ENCODE measurements around the gene THSD4. TPM values are rescaled to one million over a fixed set of nuclear protein-coding genes. Genes with fewer than 3 reads are reported as not detected.

The THSD4 gene
- total and polyA plus RNA-seq, 9 of the 15 experiments (the other 6 are each of a cell fraction or from before 2014, with no cell fraction given), result 0.04 TPM; not detected in 5

GRCh38 chr15:71697236-71697635 is 582.0 kb downstream of the THSD4 start:
- FAIRE-seq, result no peak
- H4K20me1 ChIP-seq (replicated peaks; ENCODE audit: control insufficient read depth, insufficient read depth, low read length), result no peaks in the 10 kb centered on the region
- intact Hi-C loops (cut with micrococcal nuclease) (no loop called here), in situ Hi-C loops (cut with MboI) (no loop called here)
- 2% methylated on average over 6 of the region's 6 CpGs for WGBS (ENCODE audit: insufficient coverage, low coverage, missing lambda C conversion rate)
- BruUV-seq (replicated peaks), result no TSS peak
- ChIA-PET POLR2A (no interaction called here), CTCF (ENCODE audit: low intra/inter-chr PET ratio) (no interaction called here)
- H2AFZ ChIP-seq (ENCODE audit: low read depth, low read length), result no peak overlapping the region
- no peak overlapping the region for H3K9ac ChIP-seq (ENCODE audit: insufficient read depth in 1 of 2, low read depth in 2 of 2, low read length in 2 of 2)
- ATAC-seq, result no peak
- DNase-seq (ENCODE audit: extremely low read depth in 1 of 4, low spot score in 3 of 4), result no peak
- H3K27me3 ChIP-seq (ENCODE audit: control insufficient read depth in 2 of 2, insufficient read depth in 2 of 2, low read length in 2 of 2), result no peaks in the 10 kb centered on the region
- H3K4me1 ChIP-seq (replicated peaks in 1 of 2; ENCODE audit: control insufficient read depth in 2 of 2, insufficient read depth in 2 of 2, low read length in 2 of 2), result no peaks in the 10 kb centered on the region
- H3K27ac ChIP-seq (ENCODE audit: extremely low read depth, low read depth, low read length), result no peak overlapping the region
- no peaks in the 10 kb centered on the region for H3K9me1 ChIP-seq (ENCODE audit: control insufficient read depth, insufficient read depth, low read length)
- H3K4me2 ChIP-seq (ENCODE audit: insufficient read depth, low read length), result no peak overlapping the region
- no peaks in the 10 kb centered on the region for H3K36me3 ChIP-seq (ENCODE audit: control insufficient read depth, insufficient read depth, low read length)
- no peak overlapping the region for H3K4me3 ChIP-seq
- H3K79me2 ChIP-seq (ENCODE audit: control insufficient read depth, insufficient read depth, low read length), result no peaks in the 10 kb centered on the region
- H3K9me3 ChIP-seq (replicated peaks; ENCODE audit: control insufficient read depth, insufficient read depth, low read depth, low read length), result no peaks in the 10 kb centered on the region
- TF ChIP-seq ZBTB34 (CRISPR knock-in tag; IDR thresholded peaks at IDR 0.05), result no peak
- no peak for TF ChIP-seq ZNF134 (CRISPR knock-in tag; conservative IDR thresholded peaks at IDR 0.05)
- TF ChIP-seq NR0B1 (IDR thresholded peaks at IDR 0.05; ENCODE audit: partially characterized antibody), result no peak
- no peak for TF ChIP-seq ID3 (CRISPR knock-in tag; IDR thresholded peaks at IDR 0.05)
- TF ChIP-seq ID3 (tag; IDR thresholded peaks at IDR 0.05), result no peak
- TF ChIP-seq ZNF584 (CRISPR knock-in tag; IDR thresholded peaks at IDR 0.05; ENCODE audit: low read depth), result no peak
- no peak for TF ChIP-seq ZNF217 (CRISPR knock-in tag; IDR thresholded peaks at IDR 0.05)
- no peak for TF ChIP-seq MITF (IDR thresholded peaks at IDR 0.05)
- TF ChIP-seq SOX6 (IDR thresholded peaks at IDR 0.05), result no peak
- TF ChIP-seq ZBTB26 (CRISPR knock-in tag; IDR thresholded peaks at IDR 0.05), result no peak
- TF ChIP-seq TCF15 (CRISPR knock-in tag; IDR thresholded peaks at IDR 0.05), result no peak
- TF ChIP-seq CGGBP1 (CRISPR knock-in tag; IDR thresholded peaks at IDR 0.05), result no peak
- TF ChIP-seq ZNF431 (CRISPR knock-in tag; IDR thresholded peaks at IDR 0.05), result no peak
- TF ChIP-seq THRAP3 (IDR thresholded peaks at IDR 0.05; ENCODE audit: borderline replicate concordance), result no peak
